Mononuclear cell (primary cell): ENCODE results near the gene MAPT. TPM values are rescaled to one million over a fixed set of nuclear protein-coding genes. Genes with fewer than 3 reads are reported as not detected.

Source experiments
- H3K27me3 ChIP-seq: 2 replicates; pipeline ENCODE4 v1.6.0; 2011; ENCODE audit warnings: low read length, control low read depth; ENCODE audit not compliant: insufficient read depth
- H3K4me1 ChIP-seq: 2 replicates; pipeline ENCODE4 v1.5.1; 2011; ENCODE audit warnings: mild to moderate bottlenecking, low read length, control low read depth; ENCODE audit not compliant: insufficient read depth
- H3K4me3 ChIP-seq: 2 replicates; pipeline ENCODE4 v1.5.1; 2011; ENCODE audit warnings: mild to moderate bottlenecking, low read length, moderate library complexity
- H3K9me3 ChIP-seq: 2 replicates; pipeline ENCODE4 v1.5.1; 2011; ENCODE audit warnings: low read depth, mild to moderate bottlenecking, control low read depth, low read length
- total RNA-seq: library from RNA; depleted of rRNA; stranded (reverse); fragments of >200 nt; gene quantifications from one replicate; pipeline ENCODE4 v1.2.3, GENCODE V29; 2012

The MAPT gene
- total RNA-seq, 1 donor: 0.10 TPM

DNA sequence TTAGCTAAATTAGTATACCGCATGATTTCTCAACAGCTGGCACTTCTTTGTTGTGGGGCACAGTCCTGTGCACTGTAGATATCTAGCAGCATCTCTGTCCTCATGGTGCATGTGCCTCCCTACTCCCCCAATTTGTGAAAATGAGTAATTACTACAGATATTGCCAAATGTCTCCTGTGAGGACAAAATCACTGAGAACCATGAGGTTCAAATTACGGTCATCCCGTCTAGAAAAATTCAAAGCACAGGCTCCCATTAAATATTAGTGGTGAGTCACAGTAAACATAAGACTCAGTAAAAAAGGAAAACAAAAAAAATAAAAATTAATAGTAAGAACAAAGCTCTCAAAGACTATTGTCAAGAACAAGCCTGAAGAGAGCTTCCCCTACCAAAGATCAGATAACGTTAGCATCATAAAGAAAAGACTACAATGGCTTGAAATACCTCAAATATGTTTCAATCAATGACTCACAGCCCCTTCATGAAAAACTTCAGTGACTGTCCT, 162.5 kb downstream of the MAPT start:
- H3K4me3 ChIP-seq: no peak overlapping the region
- no peaks in the 10 kb centered on the region for H3K27me3 ChIP-seq
- no peaks in the 10 kb centered on the region for H3K9me3 ChIP-seq
- no peaks in the 10 kb centered on the region for H3K4me1 ChIP-seq

DNA sequence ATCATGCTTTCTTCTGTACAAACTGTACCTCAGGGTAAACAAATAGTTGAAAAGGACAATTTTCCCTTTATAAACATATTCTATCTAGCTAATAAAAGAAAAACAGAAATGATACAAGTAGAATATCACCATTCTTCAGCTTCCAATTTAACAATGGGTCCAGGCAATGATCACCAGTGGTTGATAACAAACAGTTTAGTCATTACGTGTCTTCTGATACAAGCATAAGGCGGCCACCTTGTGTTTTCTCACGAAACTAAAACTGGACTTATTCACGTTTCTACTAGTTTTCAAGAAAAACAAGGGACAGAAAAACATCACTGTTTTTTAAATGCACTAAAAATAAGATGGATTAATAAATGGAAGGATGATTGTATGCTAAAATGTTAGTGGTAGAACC, 163.0 kb downstream of the MAPT start:
- H3K9me3 ChIP-seq: no peaks in the 10 kb centered on the region
- no peaks in the 10 kb centered on the region for H3K27me3 ChIP-seq
- H3K4me3 ChIP-seq: no peak overlapping the region
- no peaks in the 10 kb centered on the region for H3K4me1 ChIP-seq

DNA sequence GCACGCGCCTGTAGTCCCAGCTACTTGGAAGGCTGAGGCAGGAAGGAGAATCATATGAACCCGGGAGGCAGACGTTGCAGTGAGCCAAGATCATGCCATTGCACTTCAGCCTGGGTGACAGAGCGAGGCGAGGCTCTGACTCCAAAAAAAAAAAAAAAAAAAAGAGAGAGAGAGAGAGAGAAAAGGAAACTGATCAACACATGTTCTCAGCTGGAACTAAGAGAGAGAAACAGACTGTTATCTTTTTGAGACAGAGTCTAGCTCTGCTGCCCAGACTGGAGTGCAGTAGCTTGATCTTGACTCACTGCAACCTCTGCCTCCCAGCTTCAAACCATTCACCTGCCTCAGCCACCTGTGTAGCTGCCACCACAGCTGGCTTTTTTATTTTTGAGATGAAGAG, 165.1 kb downstream of the MAPT start:
- no peaks in the 10 kb centered on the region for H3K4me1 ChIP-seq
- no peak overlapping the region for H3K4me3 ChIP-seq
- H3K27me3 ChIP-seq: no peaks in the 10 kb centered on the region
- H3K9me3 ChIP-seq: no peaks in the 10 kb centered on the region

DNA sequence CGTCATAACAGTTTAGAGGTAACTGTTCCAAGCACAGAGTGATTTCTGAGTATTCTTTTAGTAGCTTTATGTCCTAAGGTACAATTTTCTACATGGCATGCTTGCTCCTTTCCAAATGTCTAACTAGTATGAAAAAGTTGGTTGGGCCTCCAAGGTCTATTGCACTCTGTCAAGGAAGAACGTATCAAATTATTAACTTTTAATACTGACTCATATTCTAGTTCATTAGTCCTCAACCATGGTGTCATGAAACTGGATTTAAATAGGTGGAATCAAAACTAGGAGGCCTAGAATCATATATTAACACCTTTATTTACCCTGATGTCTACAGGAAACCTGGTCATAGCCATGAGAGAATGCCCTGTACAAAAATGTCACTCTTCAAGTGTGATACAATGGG, 166.1 kb downstream of the MAPT start:
- Histone ChIP-seq H3K4me1 (no peaks in the 10 kb centered on the region), H3K9me3 (no peaks in the 10 kb centered on the region), H3K4me3 (no peak overlapping the region), H3K27me3 (no peaks in the 10 kb centered on the region)

GRCh38 chr17:46061435-46061834, 167.1 kb downstream of the MAPT start:
- Histone ChIP-seq H3K4me3 (no peak overlapping the region), H3K27me3 (no peaks in the 10 kb centered on the region), H3K9me3 (no peaks in the 10 kb centered on the region), H3K4me1 (no peaks in the 10 kb centered on the region)

GRCh38 chr17:46063241-46063640, 168.9 kb downstream of the MAPT start:
- Histone ChIP-seq H3K4me1 (no peaks in the 10 kb centered on the region), H3K4me3 (no peak overlapping the region), H3K27me3 (no peaks in the 10 kb centered on the region), H3K9me3 (no peaks in the 10 kb centered on the region)

GRCh38 chr17:46064460-46064859, 170.1 kb downstream of the MAPT start:
- no peaks in the 10 kb centered on the region for H3K27me3 ChIP-seq
- no peak overlapping the region for H3K4me3 ChIP-seq

GRCh38 chr17:46071796-46072195, 177.4 kb downstream of the MAPT start:
- H3K27me3 ChIP-seq: no peaks in the 10 kb centered on the region
- no peak overlapping the region for H3K4me3 ChIP-seq
- H3K4me1 ChIP-seq: no peaks in the 10 kb centered on the region
- no peaks in the 10 kb centered on the region for H3K9me3 ChIP-seq

More at GRCh38 chr17:46064460-46064859, 170.1 kb downstream of the MAPT start:
- Histone ChIP-seq H3K4me1 (no peaks in the 10 kb centered on the region), H3K9me3 (no peaks in the 10 kb centered on the region)

DNA sequence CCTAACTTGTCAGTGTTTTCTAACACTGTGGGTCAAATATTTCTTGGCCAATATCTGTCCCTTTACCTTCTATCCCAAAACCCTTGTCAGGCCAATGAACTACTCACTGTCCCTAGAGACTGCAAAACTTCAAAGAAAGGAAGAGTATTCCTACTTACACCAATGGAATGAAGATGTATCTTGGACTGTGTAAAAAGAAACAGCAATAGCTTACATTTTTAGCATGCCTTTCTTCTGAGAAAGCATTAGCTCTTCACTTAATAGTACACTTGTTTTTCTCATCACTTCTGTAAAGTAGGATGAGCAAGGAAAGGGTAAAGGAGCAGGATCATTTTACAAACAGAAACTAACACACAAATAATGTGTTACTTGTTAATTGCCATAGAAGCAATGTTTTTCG, 178.6 kb downstream of the MAPT start:
- Histone ChIP-seq H3K4me1 (no peaks in the 10 kb centered on the region), H3K9me3 (no peaks in the 10 kb centered on the region), H3K27me3 (no peaks in the 10 kb centered on the region)

GRCh38 chr17:46074540-46074939, 180.2 kb downstream of the MAPT start:
- Histone ChIP-seq H3K4me1 (no peaks in the 10 kb centered on the region), H3K4me3 (no peak overlapping the region), H3K9me3 (no peaks in the 10 kb centered on the region), H3K27me3 (no peaks in the 10 kb centered on the region)

More for the DNA sequence above, 178.6 kb downstream of the MAPT start:
- H3K4me3 ChIP-seq: no peak overlapping the region

Other genes with a start within 250 kb of the MAPT start
- not detected for gene CRHR1, start 110.2 kb upstream of the MAPT start, total RNA-seq
- gene SPPL2C, start 49.7 kb upstream of the MAPT start, total RNA-seq: not detected
- gene STH, start 104.7 kb downstream of the MAPT start, total RNA-seq: not detected